CD14-positive monocyte (primary cell): ENCODE measurements around the gene STAMBPL1. TPM values are rescaled to one million over a fixed set of nuclear protein-coding genes. Genes with fewer than 3 reads are reported as not detected.

Experiments used
- DNase-seq, 3 donors: peaks; one replicate each; pipeline ENCODE4 v3.0.0-alpha.2; 2011 to 2022
- H2AFZ ChIP-seq: 2 replicates; pipeline ENCODE4 v1.6.0; 2012; ENCODE audit warnings: mild to moderate bottlenecking, low read depth, low read length, inconsistent platforms; ENCODE audit not compliant: insufficient read depth, poor library complexity, severe bottlenecking
- H3K27ac ChIP-seq, 2 donors: 1 replicate in 1 of 2; 2 replicates in 1 of 2; pipeline ENCODE4 v1.5.1; 2012 to 2013; ENCODE audit warnings: low read length in 2 of 2, control low read depth in 1 of 2, inconsistent platforms in 1 of 2, low read depth in 1 of 2, mild to moderate bottlenecking in 1 of 2
- H3K27me3 ChIP-seq, 2 donors: one replicate each; pipeline versions ENCODE4 v1.6.0 to v1.6.1; 2011 to 2013; ENCODE audit warnings: low read length in 2 of 2; ENCODE audit not compliant: control insufficient read depth in 2 of 2, insufficient read depth in 2 of 2
- H3K36me3 ChIP-seq, 2 donors: replicated peaks in 1 of 2; 1 replicate in 1 of 2; 2 replicates in 1 of 2; pipeline versions ENCODE4 v1.5.1 to v1.6.1; 2012 to 2013; ENCODE audit warnings: low read length in 2 of 2, control low read depth in 1 of 2, inconsistent platforms in 1 of 2, mild to moderate bottlenecking in 1 of 2; ENCODE audit not compliant: insufficient read depth in 2 of 2, control insufficient read depth in 1 of 2
- H3K4me1 ChIP-seq, 2 donors: 1 replicate in 1 of 2; 2 replicates in 1 of 2; pipeline versions ENCODE4 v1.5.1 to v1.6.1; 2012 to 2013; ENCODE audit warnings: low read length in 2 of 2, control low read depth in 1 of 2, inconsistent platforms in 1 of 2, mild to moderate bottlenecking in 1 of 2, moderate library complexity in 1 of 2; ENCODE audit not compliant: insufficient read depth in 2 of 2, control insufficient read depth in 1 of 2
- H3K4me2 ChIP-seq: replicated peaks from 2 replicates; pipeline ENCODE3; 2012; ENCODE audit warnings: low read length, moderate library complexity, mild to moderate bottlenecking; ENCODE audit not compliant: poor library complexity, severe bottlenecking; ENCODE audit errors: extremely low read depth
- H3K4me3 ChIP-seq, 3 experiments: fragments of 200-600 bp in 1 of 3; sonication (generic) in 1 of 3; replicated peaks in 1 of 3; 1 replicate in 2 of 3; 2 replicates in 1 of 3; pipeline ENCODE4 v1.5.1; 2011 to 2013; ENCODE audit warnings: low read length in 3 of 3, mild to moderate bottlenecking in 3 of 3, control low read depth in 2 of 3, low read depth in 2 of 3, inconsistent platforms in 1 of 3, moderate library complexity in 1 of 3
- H3K79me2 ChIP-seq: 2 replicates; pipeline ENCODE4 v1.6.0; 2012; ENCODE audit warnings: mild to moderate bottlenecking, control low read depth, inconsistent platforms, low read length, moderate library complexity; ENCODE audit not compliant: insufficient read depth
- H3K9ac ChIP-seq: 2 replicates; pipeline ENCODE4 v1.6.0; 2017; ENCODE audit warnings: low read length, mild to moderate bottlenecking; ENCODE audit not compliant: insufficient read depth, poor library complexity, severe bottlenecking
- H3K9me3 ChIP-seq, 2 donors: replicated peaks in 1 of 2; 1 replicate in 1 of 2; 2 replicates in 1 of 2; pipeline versions ENCODE4 v1.5.1 to v1.6.1; 2012 to 2013; ENCODE audit warnings: low read length in 2 of 2, control low read depth in 1 of 2; ENCODE audit not compliant: control insufficient read depth in 1 of 2, insufficient read depth in 1 of 2
- H4K20me1 ChIP-seq: 2 replicates; pipeline ENCODE4 v1.6.0; 2012; ENCODE audit warnings: mild to moderate bottlenecking, low read length, control low read depth, moderate library complexity; ENCODE audit not compliant: insufficient read depth
- H3K27ac Mint-ChIP-seq, 7 donors: one replicate each; pipeline ENCODE4 v1.8.0; 2020; ENCODE audit warnings: mild to moderate bottlenecking in 7 of 7, mixed read lengths in 7 of 7, moderate library complexity in 6 of 7, inconsistent platforms in 2 of 7
- H3K27me3 Mint-ChIP-seq, 3 donors: one replicate each; pipeline ENCODE4 v1.8.0; 2021 to 2022; ENCODE audit warnings: low read depth in 3 of 3, mild to moderate bottlenecking in 3 of 3, mixed read lengths in 3 of 3, moderate library complexity in 3 of 3, inconsistent platforms in 1 of 3
- H3K36me3 Mint-ChIP-seq, 2 donors: one replicate each; pipeline ENCODE4 v1.8.0; 2020; ENCODE audit warnings: mixed read lengths in 2 of 2, inconsistent platforms in 1 of 2, mild to moderate bottlenecking in 1 of 2
- H3K4me1 Mint-ChIP-seq: one replicate; pipeline ENCODE4 v1.8.0; 2020; ENCODE audit warnings: mild to moderate bottlenecking, mixed read lengths
- H3K4me3 Mint-ChIP-seq, 2 donors: one replicate each; pipeline ENCODE4 v1.8.0; 2020; ENCODE audit warnings: mild to moderate bottlenecking in 2 of 2, mixed read lengths in 2 of 2, moderate library complexity in 1 of 2
- H3K9me3 Mint-ChIP-seq, 7 donors: one replicate each; pipeline ENCODE4 v1.8.0; 2020 to 2022; ENCODE audit warnings: mixed read lengths in 7 of 7, mild to moderate bottlenecking in 6 of 7, moderate library complexity in 6 of 7, inconsistent platforms in 2 of 7
- CTCF ChIP-seq: fragments of 200-600 bp; IDR thresholded peaks from one replicate; pipeline ENCODE4 v1.8.0; 2022; ENCODE audit warnings: antibody characterized with exemption, mild to moderate bottlenecking
- WGBS: methylation state at CpG from one replicate; pipeline ENCODE4 v1.1.5; 2013; ENCODE audit warnings: missing lambda C conversion rate; ENCODE audit not compliant: insufficient coverage; 5-methylcytosine and 5-hydroxymethylcytosine counted together
- intact Hi-C, 2 donors: fragments of 100-400 bp; cut with micrococcal nuclease; formaldehyde crosslinking; loops; one replicate each; pipeline versions ENCODE4 v1.15.0 to v1.15.1; 2023
- polyA plus RNA-seq, 3 donors: library from polyadenylated mRNA; depleted of rRNA in 1 of 3; unstranded in 2 of 3; stranded (reverse) in 1 of 3; fragments of 300-500 nt in 2 of 3; fragments of >200 nt in 1 of 3; fragmentation: Illumina TruSeq in 2 of 3; gene quantifications; 1 replicate in 2 of 3; 2 replicates in 1 of 3; pipeline ENCODE4 v1.2.3, GENCODE V29; 2012 to 2021

The STAMBPL1 gene
- polyA plus RNA-seq, 3 donors = 0.07 to 1.5 (median 0.10) TPM

GRCh38 chr10:88960802-88961201 lies 80.8 kb downstream of the STAMBPL1 start:
- TF ChIP-seq CTCF = no peak
- no peak overlapping the region for H3K9ac ChIP-seq
- H3K4me2 ChIP-seq = no peak overlapping the region
- H3K27ac ChIP-seq = no peak overlapping the region
- H3K4me1 Mint-ChIP-seq = peaks cover 29% of the 10 kb centered on the region
- H3K27ac Mint-ChIP-seq = no peak overlapping the region
- no peaks in the 10 kb centered on the region for H3K9me3 Mint-ChIP-seq
- peaks cover 0 to 2% of the 10 kb centered on the region in 2 donors for H3K36me3 Mint-ChIP-seq
- H2AFZ ChIP-seq = no peak overlapping the region
- no peaks in the 10 kb centered on the region for H3K79me2 ChIP-seq
- H3K4me3 ChIP-seq = no peak overlapping the region
- no peak for DNase-seq
- H3K4me3 Mint-ChIP-seq = no peak overlapping the region
- intact Hi-C loops = no loop called here
- WGBS = no CpG with 5 or more reads among the region's 1 CpG
- peaks cover 13 to 15% of the 10 kb centered on the region in 2 donors for H3K4me1 ChIP-seq
- no peaks in the 10 kb centered on the region for H3K27me3 ChIP-seq
- peaks cover 0 to 2% (median 1%) of the 10 kb centered on the region in 3 donors for H3K27me3 Mint-ChIP-seq
- H4K20me1 ChIP-seq = no peaks in the 10 kb centered on the region
- no peaks in the 10 kb centered on the region for H3K36me3 ChIP-seq
- no peaks in the 10 kb centered on the region for H3K9me3 ChIP-seq

GRCh38 chr10:88961266-88961665 lies 81.2 kb downstream of the STAMBPL1 start:
- TF ChIP-seq CTCF = no peak
- Histone ChIP-seq H3K27me3 (no peaks in the 10 kb centered on the region), H3K27ac (no peak overlapping the region), H3K4me3 (no peak overlapping the region), H3K79me2 (no peaks in the 10 kb centered on the region), H2AFZ (no peak overlapping the region), H3K36me3 (no peaks in the 10 kb centered on the region), H3K9me3 (no peaks in the 10 kb centered on the region), H3K4me1 (peaks cover 13 to 15% of the 10 kb centered on the region in 2 donors), H3K9ac (no peak overlapping the region), H3K4me2 (no peak overlapping the region), H4K20me1 (no peaks in the 10 kb centered on the region)
- no peak for DNase-seq
- peaks cover 0 to 2% of the 10 kb centered on the region in 2 donors for H3K36me3 Mint-ChIP-seq
- no peak overlapping the region for H3K27ac Mint-ChIP-seq
- H3K4me1 Mint-ChIP-seq = peaks cover 29% of the 10 kb centered on the region
- H3K9me3 Mint-ChIP-seq = no peaks in the 10 kb centered on the region
- intact Hi-C loops = no loop called here
- peaks cover 0 to 2% (median 1%) of the 10 kb centered on the region in 3 donors for H3K27me3 Mint-ChIP-seq
- H3K4me3 Mint-ChIP-seq = no peak overlapping the region
